Motor neuron (in vitro differentiated cells): Measurements from ENCODE around the gene ZBP1. TPM values are rescaled to one million over a fixed set of nuclear protein-coding genes. Genes with fewer than 3 reads are reported as not detected.

Source experiments
- ATAC-seq, 8 experiments: fragments of 200-7000 bp; cut with Tn5 transposase; replicated peaks in 6 of 8; 2 replicates each; pipeline ENCODE4 v1.8.0; 2021; ENCODE audit warnings: mild to moderate bottlenecking in 8 of 8, moderate library complexity in 8 of 8
- H3K27ac ChIP-seq, 2 donors: fragments of 250-450 bp; sonication (Bioruptor Pico); 2 replicates each; pipeline ENCODE4 v1.9.0; 2021; ENCODE audit warnings: antibody characterized with exemption in 2 of 2, mild to moderate bottlenecking in 2 of 2, moderate library complexity in 1 of 2
- H3K4me1 ChIP-seq, 2 donors: fragments of 250-450 bp; sonication (Bioruptor Pico); replicated peaks in 1 of 2; 2 replicates each; pipeline ENCODE4 v1.6.1; 2021; ENCODE audit warnings: antibody characterized with exemption in 2 of 2, mild to moderate bottlenecking in 2 of 2, moderate library complexity in 1 of 2
- H3K4me3 ChIP-seq, 5 donors: fragments of 250-450 bp; sonication (Bioruptor Pico); 2 replicates each; pipeline ENCODE4 v1.9.0; 2021; ENCODE audit warnings: antibody characterized with exemption in 5 of 5, mild to moderate bottlenecking in 5 of 5, moderate library complexity in 4 of 5
- WGBS, 10 experiments: fragments of 450-650 bp; shearing (Covaris generic); methylation state at CpG; one replicate each; pipeline ENCODE4 v1.0.0; 2022; 5-methylcytosine and 5-hydroxymethylcytosine counted together
- in situ Hi-C, 9 experiments: fragments of 400-800 bp; cut with MboI; loops; one replicate each; pipeline ENCODE4 v1.15.0; 2021; ENCODE audit warnings: low sequenced_read_pairs in 9 of 9, low pct_unique_long_range_greater_than_20kb in 2 of 9; ENCODE audit not compliant: unreplicated experiment in 9 of 9
- total RNA-seq, 8 experiments: library from RNA; unstranded; fragments of 300-600 nt; gene quantifications; 2 replicates each; pipeline versions ENCODE4 v1.2.3 to v1.2.4, GENCODE V29; 2022

The ZBP1 gene
- total RNA-seq, 8 experiments from 2014 or later = 0.09 to 1.00 (median 0.30) TPM; not detected in 2

DNA sequence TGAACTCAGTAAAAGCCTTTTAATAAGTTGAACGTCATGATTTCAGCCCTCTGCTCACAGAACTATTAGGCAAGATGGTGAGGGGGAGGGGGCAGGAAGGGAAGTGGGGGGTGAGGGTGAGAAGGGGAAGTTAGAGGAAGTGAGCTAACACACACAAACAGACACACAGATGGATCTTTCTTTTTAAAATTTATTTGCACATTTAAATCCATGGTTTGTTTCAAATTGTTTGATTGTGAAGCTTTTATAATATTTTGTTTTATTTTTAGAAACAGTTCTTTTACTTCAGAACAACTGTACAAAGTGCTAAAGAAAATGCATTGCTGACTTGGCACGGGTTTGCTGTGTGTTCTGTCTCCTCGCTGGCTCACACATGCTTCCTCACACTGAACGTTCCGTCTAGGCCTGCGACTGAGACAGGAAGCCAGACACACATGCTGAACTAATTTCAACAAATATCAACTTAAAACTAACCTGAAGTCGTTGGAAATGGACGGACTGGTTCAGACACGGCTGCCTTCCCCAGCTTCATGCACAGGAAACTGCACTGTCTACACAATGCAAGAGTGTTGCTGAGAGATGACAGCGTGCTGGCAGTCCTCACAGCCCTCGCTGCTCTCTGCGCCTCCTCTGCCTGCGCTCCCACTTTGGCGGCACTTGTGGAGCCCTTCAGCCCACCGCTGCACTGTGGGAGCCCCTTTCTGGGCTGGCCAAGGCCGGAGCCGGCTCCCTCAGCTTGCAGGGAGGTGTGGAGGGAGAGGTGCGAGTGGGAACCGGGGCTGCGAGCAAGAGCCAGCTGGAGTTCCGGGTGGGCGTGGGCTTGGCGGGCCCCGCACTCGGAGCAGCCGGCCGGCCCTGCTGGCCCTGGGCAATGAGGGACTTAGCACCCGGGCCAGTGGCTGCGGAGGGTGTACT lies 8.1 kb upstream of the ZBP1 start:
- in situ Hi-C loops = no loop called here
- no peak overlapping the region for H3K4me3 ChIP-seq
- 0 to 86% (median 80%) methylated on average over 1 to 9 of the region's 29 CpGs; no CpG with 5 or more reads in 3 of the 10 experiments for whole genome bisulfite sequencing, 10 experiments
- no peaks in the 10 kb centered on the region for H3K4me1 ChIP-seq
- ATAC-seq = peak in 3 of 8 experiments; percentile 24 to 63 (median 60)
- H3K27ac ChIP-seq = no peak overlapping the region

DNA sequence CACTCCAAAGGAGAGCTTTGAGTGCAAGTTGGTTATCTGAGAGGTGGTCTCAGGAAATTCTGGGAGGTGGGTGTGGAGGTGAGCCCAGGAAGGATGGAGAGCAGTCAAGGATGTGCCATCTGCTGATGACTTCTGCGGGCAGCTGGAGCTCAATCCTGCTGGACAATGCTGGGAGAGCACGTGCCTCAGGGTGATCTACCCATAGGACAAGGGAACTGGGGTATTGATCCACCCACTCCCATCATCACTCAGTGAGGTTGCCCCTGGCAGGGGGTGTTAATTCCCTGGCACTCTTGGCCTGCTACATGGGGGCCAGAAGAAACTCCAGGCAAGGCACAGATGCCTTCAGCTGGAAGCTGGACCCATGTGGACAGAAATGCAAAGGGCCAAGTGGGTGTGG lies 7.1 kb upstream of the ZBP1 start:
- in situ Hi-C loops = no loop called here
- no peak overlapping the region for H3K4me3 ChIP-seq
- H3K27ac ChIP-seq = no peak overlapping the region
- 80% methylated on average over 1 to 2 of the region's 2 CpGs; no CpG with 5 or more reads in 8 of the 10 experiments for WGBS, 10 experiments
- ATAC-seq = no peak
- peaks cover 0 to 3% of the 10 kb centered on the region in 2 donors for H3K4me1 ChIP-seq

DNA sequence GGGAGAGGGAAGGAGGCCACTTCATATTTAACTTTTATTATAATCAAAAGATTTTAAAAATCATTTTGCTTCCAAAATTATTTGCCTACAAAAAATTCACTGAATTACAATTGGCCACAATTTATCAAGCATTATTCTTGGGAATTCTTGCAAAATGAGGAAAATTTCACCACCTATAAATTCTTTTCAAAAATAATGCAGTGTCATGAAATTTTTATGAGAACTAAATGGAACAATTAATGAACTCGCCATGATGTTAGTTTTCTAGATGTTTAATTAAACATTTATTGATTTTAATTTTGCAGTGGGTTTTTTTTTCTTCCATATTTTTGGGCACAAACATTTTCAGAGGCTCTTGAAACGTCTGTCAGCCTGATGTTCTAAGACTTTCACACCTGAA lies 5.8 kb upstream of the ZBP1 start:
- in situ Hi-C loops = no loop called here
- Histone ChIP-seq H3K27ac (no peak overlapping the region), H3K4me1 (peaks cover 0 to 3% of the 10 kb centered on the region in 2 donors), H3K4me3 (no peak overlapping the region)
- ATAC-seq = no peak
- 20 to 67% (median 50%) methylated on average over 1 to 2 of the region's 2 CpGs; no CpG with 5 or more reads in 1 of the 10 experiments for WGBS, 10 experiments

- in situ Hi-C loops = no loop called here
- H3K4me1 ChIP-seq = peaks cover 0 to 3% of the 10 kb centered on the region in 2 donors
- 28 to 93% (median 63%) methylated on average over 2 to 7 of the region's 7 CpGs; no CpG with 5 or more reads in 1 of the 10 experiments for whole genome bisulfite sequencing, 10 experiments
- no peak overlapping the region for H3K4me3 ChIP-seq
- no peak for ATAC-seq
- no peak overlapping the region for H3K27ac ChIP-seq
Measured at GRCh38 chr20:57625181-57625958, 5.1 kb upstream of the ZBP1 start.

DNA sequence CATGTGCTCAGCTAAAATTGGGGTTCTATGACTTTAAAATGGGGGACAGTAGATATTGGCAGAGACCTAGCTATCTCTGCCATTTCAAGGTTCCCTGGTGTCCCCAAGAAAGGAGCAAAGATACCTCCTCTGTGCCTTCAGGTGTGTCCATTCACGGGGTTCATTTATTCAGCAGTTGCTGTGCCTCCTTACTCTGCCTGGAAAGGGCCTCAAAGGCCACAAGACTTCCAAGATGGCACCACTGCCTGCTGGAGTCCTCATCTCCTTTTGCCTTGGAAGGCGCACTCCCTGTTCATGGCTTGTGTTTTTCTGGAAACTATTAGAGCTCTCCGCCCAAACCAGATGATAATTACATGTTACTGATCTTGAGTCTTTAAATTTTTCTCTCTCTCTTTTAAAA lies 3.9 kb upstream of the ZBP1 start:
- WGBS, 10 experiments = 17 to 100% (median 94%) methylated on average over 1 to 3 of the region's 3 CpGs; no CpG with 5 or more reads in 3 of the 10 experiments
- in situ Hi-C loops = loop anchor here in 2 of 9 experiments (25.0 kb wide), 1 partner anchor 588 kb away; no protein-coding TSS in a partner anchor

DNA sequence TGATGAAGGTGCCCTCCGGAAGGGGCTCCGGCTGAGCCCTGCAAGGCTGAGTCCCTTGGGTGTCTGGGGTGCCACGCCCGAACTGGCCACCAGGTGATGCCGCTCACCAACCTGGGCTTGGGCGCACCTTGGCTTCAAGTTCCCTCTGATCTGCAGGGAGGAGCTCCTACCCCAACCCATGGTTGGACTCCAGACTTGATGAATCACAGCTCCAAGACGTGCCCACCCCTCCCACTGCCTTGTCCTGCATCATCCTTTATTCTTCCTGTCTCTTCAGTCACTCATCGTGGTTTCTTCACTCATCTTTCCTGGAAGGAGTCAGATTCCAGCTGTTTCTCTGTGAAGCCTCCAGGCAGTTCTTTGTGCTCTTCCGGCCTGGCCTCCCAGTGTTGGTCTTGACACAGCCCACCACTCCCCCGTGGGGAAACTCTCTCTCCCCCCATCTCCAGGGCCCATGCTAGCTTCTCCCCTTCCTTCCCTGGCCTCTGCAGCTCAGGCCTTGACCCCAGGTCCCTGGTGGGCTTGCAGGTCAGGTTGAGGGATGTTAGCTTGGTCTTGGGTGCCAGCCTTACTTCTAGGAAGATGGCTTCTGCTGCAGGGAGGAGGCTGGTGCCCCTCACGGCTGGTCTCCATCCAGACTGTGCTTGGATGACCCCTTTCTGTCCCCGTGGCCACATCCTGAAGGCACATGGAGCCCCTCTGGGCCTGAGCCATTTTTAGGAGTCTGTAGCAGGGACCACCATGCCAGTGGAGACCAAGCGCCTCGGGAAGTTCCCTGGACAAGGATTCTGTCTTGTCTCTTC lies 2.6 kb upstream of the ZBP1 start:
- ATAC-seq = peak; percentile 35 to 84 (median 60)
- 0 to 90% (median 77%) methylated on average over 1 to 3 of the region's 14 CpGs; no CpG with 5 or more reads in 6 of the 10 experiments for WGBS, 10 experiments
- in situ Hi-C loops = loop anchor here in 2 of 9 experiments (25.0 kb wide), 1 partner anchor 590 kb away; no protein-coding TSS in a partner anchor
- no peak overlapping the region for H3K27ac ChIP-seq
- no peak overlapping the region for H3K4me3 ChIP-seq
- H3K4me1 ChIP-seq = peaks cover 0 to 3% of the 10 kb centered on the region in 2 donors

More for the DNA sequence above, 3.9 kb upstream of the ZBP1 start:
- no peak for ATAC-seq
- Histone ChIP-seq H3K4me1 (peaks cover 0 to 3% of the 10 kb centered on the region in 2 donors), H3K27ac (no peak overlapping the region), H3K4me3 (no peak overlapping the region)

DNA sequence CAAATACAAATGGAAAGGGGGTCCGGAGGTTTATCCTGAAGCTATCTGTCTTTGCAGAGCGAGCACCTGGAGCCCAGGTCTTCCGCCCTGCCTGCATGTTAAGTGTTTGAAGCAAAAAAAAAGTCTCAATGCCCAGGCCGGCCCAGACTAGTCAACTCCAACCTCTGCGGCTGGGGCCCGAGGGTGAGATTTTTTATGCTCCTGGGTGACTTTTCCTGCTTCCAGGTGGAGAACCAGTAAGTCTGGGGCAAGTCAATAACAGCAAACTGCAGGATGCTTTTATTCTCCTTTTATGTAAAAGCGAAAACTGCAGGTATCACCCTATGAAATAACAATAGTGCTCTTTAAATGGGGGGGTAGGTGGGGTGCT lies 2.0 kb upstream of the ZBP1 start:
- 30 to 100% (median 67%) methylated on average over 1 to 7 of the region's 7 CpGs; no CpG with 5 or more reads in 2 of the 10 experiments for WGBS, 10 experiments
- Histone ChIP-seq H3K4me3 (no peak overlapping the region), H3K4me1 (peaks cover 0 to 3% of the 10 kb centered on the region in 2 donors), H3K27ac (no peak overlapping the region)
- in situ Hi-C loops = loop anchor here in 2 of 9 experiments (25.0 kb wide), 1 partner anchor 590 kb away; no protein-coding TSS in a partner anchor
- ATAC-seq = peak in 1 of 8 experiments; percentile 16

GRCh38 chr20:57621421-57622200 lies 1.4 kb upstream of the ZBP1 start:
- 0 to 90% (median 81%) methylated on average over 1 to 15 of the region's 16 CpGs; no CpG with 5 or more reads in 3 of the 10 experiments for WGBS, 10 experiments
- H3K27ac ChIP-seq = no peak overlapping the region
- H3K4me3 ChIP-seq = no peak overlapping the region
- in situ Hi-C loops = loop anchor here in 2 of 9 experiments (25.0 kb wide), 1 partner anchor 591 kb away; no protein-coding TSS in a partner anchor
- ATAC-seq = no peak
- peaks cover 0 to 3% of the 10 kb centered on the region in 2 donors for H3K4me1 ChIP-seq

GRCh38 chr20:57620999-57621398 lies 773 bp upstream of the ZBP1 start:
- H3K4me3 ChIP-seq = no peak overlapping the region
- ATAC-seq = no peak
- in situ Hi-C loops = loop anchor here in 2 of 9 experiments (25.0 kb wide), 1 partner anchor 591 kb away; no protein-coding TSS in a partner anchor
- 20 to 100% (median 80%) methylated on average over 1 to 7 of the region's 11 CpGs; no CpG with 5 or more reads in 5 of the 10 experiments for WGBS, 10 experiments
- H3K27ac ChIP-seq = no peak overlapping the region
- H3K4me1 ChIP-seq = peaks cover 0 to 3% of the 10 kb centered on the region in 2 donors

- in situ Hi-C loops = loop anchor here in 2 of 9 experiments (25.0 kb wide), 1 partner anchor 593 kb away; no protein-coding TSS in a partner anchor
- Histone ChIP-seq H3K4me3 (no peak overlapping the region), H3K27ac (no peak overlapping the region), H3K4me1 (peaks cover 0 to 3% of the 10 kb centered on the region in 2 donors)
- WGBS, 10 experiments = 67 to 89% (median 80%) methylated on average over 1 to 15 of the region's 19 CpGs
- ATAC-seq = no peak
Measured at GRCh38 chr20:57619051-57619831, 985 bp downstream of the ZBP1 start.

DNA sequence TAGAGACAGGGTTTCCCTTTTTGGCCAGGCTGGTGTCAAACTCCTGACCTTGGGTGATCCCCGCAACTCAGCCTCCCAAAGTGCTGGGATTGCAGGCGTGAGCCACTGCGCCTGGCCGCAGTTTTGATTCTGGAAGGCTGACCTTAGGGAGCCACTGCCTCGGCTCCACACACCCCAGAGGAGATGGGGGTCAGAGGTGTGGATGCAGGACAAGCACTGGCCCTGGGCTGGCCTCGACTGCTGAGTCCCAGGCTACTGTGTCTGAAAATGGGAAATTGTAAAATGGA lies 1.5 kb downstream of the ZBP1 start:
- ATAC-seq = no peak
- in situ Hi-C loops = loop anchor here in 2 of 9 experiments (25.0 kb wide), 1 partner anchor 594 kb away; no protein-coding TSS in a partner anchor
- WGBS, 10 experiments = 69 to 91% (median 80%) methylated on average over 2 to 5 of the region's 6 CpGs; no CpG with 5 or more reads in 7 of the 10 experiments
- H3K4me3 ChIP-seq = no peak overlapping the region
- H3K4me1 ChIP-seq = peaks cover 0 to 3% of the 10 kb centered on the region in 2 donors
- no peak overlapping the region for H3K27ac ChIP-seq
